Stimulated activated CD8-positive, alpha-beta memory T cell treated with anti-CD3 and anti-CD28 coated beads, Interleukin-12 subunit alpha, Interleukin-12 subunit beta, amount 100 ng/mL, for 1 hour (primary cell): ENCODE results near the gene MSMP.

Source experiments
- DNase-seq: peaks from one replicate; pipeline ENCODE4 v3.0.0-alpha.2; 2020; ENCODE audit warnings: low read depth

The MSMP gene

GRCh38 chr9:35771534-35771933 lies 17.5 kb upstream of the MSMP start:
- no peak for DNase-seq

- no peak for DNase-seq
These were observed 17.0 kb upstream of the MSMP start for GRCh38 chr9:35771075-35771433.

DNA sequence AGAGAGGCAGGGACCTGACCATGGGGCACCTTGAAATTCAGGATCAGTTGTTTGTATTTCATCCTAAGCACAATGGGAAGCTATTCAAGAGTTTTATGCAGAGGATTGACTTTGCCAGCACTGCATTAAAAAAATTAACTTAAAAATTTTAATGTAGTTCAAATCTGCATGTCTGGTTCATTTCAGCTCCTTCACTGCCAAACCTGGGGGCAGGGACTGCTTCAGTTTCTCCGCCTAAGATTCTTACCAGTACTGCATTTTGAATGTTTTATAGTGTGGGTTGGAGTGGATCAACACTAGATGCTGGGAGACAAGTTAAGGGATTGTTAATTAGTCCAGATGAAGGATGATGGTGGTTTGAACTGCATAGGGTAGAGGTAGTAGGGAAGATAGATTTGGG lies 15.7 kb upstream of the MSMP start:
- no peak for DNase-seq

DNA sequence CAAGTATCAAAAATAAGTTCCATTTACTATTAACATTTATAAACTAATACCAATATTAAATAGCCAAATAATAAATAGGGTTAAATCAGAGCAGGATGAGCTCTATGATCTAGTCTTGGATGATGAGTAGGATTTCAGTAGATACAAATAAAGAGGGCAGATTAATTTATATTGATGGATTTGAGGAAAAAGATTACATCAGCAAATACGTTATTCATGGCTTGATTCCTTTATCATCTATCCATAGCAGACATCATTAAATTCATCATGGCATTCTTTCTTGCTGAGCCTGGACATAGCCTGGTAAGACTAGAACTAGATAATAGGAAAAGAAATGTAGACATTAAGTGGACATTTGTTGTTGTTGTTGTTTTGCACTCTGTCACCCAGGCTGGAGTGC lies 13.4 kb upstream of the MSMP start:
- DNase-seq = no peak

GRCh38 chr9:35766997-35767396 lies 12.9 kb upstream of the MSMP start:
- no peak for DNase-seq

DNA sequence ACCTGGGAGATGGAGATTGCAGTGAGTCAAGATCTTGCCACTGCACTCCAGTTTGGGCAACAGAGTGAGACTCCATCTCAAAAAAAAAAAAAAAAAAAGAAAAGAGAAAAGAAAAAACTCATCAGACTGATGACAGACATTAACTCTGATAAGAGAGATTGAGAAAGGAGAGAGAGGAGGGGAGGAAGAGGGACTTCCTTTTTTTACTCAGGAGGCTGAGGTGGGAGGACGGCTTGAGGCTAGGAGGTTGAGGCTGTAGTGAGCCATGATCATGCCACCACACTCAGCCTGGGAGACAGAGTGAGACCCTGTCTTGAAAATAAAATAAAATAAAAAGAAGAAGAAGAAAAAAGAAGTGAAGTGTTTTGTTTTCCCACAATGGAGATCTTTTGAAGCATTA lies 9.7 kb upstream of the MSMP start:
- DNase-seq = no peak

- no peak for DNase-seq
These were observed 9.1 kb upstream of the MSMP start for GRCh38 chr9:35763181-35763580.

DNA sequence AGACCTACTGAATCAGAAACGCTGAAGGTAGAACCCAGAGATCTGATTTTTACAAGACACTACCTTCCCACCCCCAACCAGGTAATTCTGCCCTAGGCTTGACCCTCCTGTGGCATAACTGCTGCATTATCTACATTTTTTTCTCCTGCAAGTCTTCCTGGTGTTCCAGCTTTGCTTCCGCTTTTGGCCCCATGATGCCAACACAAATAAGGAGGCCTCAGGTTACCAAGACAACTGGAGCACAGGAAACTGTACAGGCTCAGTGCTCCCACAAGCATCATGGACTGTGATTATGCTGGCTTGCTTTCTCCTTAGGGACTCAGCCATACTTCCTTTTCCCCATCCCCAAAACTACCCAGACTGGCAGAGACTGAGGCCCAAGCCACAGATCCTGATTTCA lies 6.6 kb upstream of the MSMP start:
- DNase-seq = no peak

DNA sequence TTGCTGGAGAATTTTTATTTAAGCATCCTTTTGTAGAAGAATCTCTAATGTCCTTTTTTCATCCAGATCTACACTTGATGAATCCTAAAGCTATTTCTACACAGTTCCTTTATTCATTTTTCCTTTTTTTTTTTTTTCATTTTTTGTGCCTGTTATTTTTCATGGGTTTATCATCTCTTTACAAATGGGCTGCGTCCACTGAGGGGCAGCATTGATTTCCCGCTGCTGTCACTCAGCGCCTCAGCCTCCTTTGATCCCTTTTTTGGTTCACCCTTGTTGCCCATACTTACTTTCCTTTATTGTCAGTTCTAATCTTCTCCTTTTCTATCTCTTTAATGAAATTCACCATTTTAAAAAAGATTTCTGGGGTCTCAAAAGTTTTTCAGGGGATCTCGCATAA lies 5.7 kb upstream of the MSMP start:
- DNase-seq = no peak

GRCh38 chr9:35758475-35759050 lies 4.5 kb upstream of the MSMP start:
- DNase-seq = no peak

DNA sequence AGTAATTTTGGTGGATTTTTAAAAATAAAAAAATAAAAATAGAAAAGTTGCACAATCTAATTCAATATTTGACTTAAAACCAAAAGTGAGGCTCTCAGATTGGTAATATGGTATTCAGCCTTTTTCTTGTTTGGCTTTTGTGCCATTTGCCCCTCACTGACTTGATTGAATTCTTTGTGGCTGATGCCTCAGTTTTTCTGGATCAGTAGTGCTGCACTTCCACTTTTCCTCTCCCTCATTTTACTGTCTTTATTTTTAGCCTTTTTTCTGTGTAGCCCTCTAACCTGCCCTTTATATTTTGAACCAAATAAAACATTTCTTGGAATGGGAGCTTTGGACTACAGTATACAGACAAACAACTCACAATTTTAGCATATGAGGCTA lies 3.8 kb upstream of the MSMP start:
- no peak for DNase-seq

DNA sequence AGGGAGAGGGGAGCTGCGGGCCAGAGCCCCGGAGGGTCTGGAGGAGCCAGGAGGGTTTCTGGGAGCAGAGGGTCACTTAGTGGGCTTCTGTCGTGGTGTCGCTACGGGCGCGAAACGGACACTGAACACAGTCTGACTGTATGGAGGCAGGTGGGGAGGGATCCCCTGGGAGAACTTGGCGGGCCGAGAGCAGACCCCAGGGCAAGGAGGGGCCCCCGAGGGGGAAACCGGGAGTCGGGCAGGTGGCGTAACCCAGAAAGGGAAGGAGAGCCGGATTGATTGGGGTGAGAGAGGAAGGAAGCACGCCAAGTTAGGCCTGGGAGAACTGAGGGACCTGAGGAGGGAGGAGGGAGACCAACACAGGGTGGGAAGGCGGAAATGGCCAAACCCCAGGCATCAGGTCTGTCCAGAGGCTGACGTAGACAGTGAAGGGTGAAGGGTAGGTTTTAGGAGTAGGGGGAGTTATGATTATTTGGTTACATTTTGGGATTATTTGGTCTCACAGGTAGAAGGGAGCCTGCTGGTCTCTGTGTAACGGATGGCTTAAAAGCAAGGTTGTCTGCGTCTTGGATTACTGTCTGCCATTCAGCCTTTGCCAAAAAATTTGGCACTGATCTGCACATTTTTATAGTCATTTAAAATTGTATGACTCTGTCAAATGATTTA lies 3.3 kb upstream of the MSMP start:
- no peak for DNase-seq

DNA sequence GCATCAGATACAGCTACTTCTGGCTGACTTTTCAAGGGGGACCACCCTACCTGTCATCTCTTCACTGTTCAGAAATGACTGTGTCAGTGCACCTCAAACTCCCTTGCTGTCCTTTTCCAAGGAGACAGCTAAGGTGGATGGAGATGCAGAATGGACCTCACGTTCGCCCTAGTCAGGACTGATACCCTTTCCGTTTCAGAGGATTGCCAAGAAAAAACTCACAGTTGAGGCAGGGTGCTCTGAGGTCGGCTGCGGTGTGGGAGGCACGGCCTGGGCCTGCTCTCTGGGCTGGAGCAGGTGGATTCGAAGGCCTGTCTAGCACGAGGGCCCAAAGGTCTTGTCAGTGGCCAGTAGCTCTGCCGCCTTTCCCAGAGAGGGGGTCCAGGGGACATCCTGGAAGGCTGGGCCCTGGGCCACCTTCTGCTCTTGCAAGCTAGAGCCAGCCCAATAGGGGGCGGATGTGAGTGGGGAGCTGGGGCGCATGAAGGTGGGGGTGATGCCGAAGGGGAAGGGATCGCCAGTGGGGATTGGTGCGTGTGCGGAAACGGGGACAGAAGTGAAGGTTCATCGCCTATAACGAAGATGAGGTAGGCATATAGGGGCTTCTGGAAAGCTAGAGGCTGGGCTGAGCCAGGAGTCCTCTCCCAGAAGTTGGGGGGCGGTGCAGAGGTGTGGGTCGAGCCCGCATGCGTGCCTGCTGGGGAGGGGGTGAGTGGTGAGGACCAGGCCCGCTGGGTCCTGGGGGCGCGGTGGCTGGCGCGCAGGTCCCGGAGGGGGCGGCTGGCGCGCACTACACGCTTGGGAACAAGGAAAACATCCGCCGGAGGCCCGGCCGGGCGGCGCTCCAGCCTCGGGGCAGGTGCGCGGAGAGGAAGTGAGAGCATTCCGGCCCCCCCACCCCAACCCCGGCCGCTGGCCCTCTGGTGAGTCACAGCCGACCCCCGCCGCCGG lies 2.5 kb upstream of the MSMP start:
- DNase-seq = peak; percentile 58

GRCh38 chr9:35755071-35755470 lies 995 bp upstream of the MSMP start:
- no peak for DNase-seq

DNA sequence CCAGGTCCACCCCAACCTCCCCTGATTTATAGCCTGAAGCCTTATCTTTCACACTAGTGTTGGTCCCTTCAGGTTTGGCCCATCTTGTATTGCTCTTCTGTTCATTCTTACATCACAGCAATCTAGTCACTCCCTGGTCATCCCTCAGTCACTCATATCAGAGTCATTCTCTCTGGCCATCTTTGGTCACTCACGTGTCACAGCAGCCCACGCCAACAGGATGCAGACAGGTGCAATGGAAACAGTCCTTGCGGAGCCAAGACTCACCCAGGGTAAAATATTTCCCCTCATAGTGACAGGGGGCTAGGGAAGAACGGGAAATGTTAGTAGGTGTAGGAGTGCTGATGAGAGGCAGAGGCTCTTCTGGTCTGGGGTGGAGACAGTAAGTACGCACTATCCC lies 610 bp downstream of the MSMP start:
- DNase-seq = no peak

GRCh38 chr9:35750256-35750531 lies 3.9 kb downstream of the MSMP start:
- no peak for DNase-seq

- DNase-seq = no peak
These were observed 4.4 kb downstream of the MSMP start for GRCh38 chr9:35749515-35750255.

GRCh38 chr9:35748858-35749514 lies 5.1 kb downstream of the MSMP start, which contains the start of the genes GBA2 and RGP1:
Gene GBA2 (minus strand): TSS chr9:35749228. CDS start chr9:35748704, 524 bp downstream.
Gene RGP1 (plus strand): TSS chr9:35749287. CDS start chr9:35749756, 469 bp downstream.
- DNase-seq = no peak

GRCh38 chr9:35748242-35748857 lies 5.7 kb downstream of the MSMP start:
- DNase-seq = no peak

DNA sequence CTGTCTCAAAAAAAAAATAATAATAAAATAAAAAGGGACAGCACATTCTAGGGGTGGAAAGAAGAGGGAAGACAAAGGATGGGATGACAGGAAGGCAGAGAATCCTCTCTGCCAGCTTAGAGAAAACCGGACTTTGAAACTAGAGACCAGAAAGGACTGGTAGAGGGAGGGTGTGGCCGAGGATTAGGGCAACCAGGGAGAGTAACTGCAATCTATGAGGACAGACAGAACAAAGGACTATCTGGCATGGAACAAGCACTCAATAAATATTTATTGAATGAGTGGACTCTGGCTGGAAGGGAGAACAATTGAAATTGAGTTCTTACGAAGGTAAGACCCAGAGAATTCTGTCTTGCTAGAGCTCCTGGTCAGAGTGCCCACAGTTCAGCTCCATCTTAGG lies 7.5 kb downstream of the MSMP start:
- DNase-seq = no peak

GRCh38 chr9:35745569-35745968 lies 8.5 kb downstream of the MSMP start:
- DNase-seq = no peak
